HL-60 (cell line): ENCODE measurements around the gene AHCY.
A peak's percentile ranks its signal among the peaks of the same experiment; 100 is the strongest.

Experiments
- DNase-seq, 2 experiments: peaks; one replicate each; pipeline ENCODE4 v3.0.0-alpha.2; 2010 to 2020; ENCODE audit warnings: low read depth in 1 of 2, low spot score in 1 of 2
- H3K27ac ChIP-seq: fragments of 250-450 bp; sonication (Bioruptor Pico); replicated peaks from 2 replicates; pipeline ENCODE4 v1.5.1; 2020; ENCODE audit warnings: mild to moderate bottlenecking, moderate library complexity
- H3K27me3 ChIP-seq: fragments of 250-450 bp; sonication (Bioruptor Pico); 2 replicates; pipeline ENCODE4 v1.5.1; 2021; ENCODE audit warnings: mild to moderate bottlenecking, moderate library complexity; ENCODE audit not compliant: insufficient read depth, poor library complexity, severe bottlenecking
- H3K4me3 ChIP-seq: replicated peaks from 2 replicates; pipeline ENCODE4 v1.5.1; 2011; ENCODE audit warnings: mild to moderate bottlenecking, control low read depth, low read length; ENCODE audit not compliant: insufficient read depth
- CTCF ChIP-seq: IDR thresholded peaks from one replicate; pipeline ENCODE4 v1.5.1; 2011; ENCODE audit warnings: low read length, control low read depth, inconsistent platforms; ENCODE audit not compliant: insufficient read depth
- GABPA ChIP-seq: IDR thresholded peaks from 2 replicates; pipeline ENCODE4 v1.6.1; 2012; ENCODE audit warnings: low read depth
- POLR2AphosphoS5 ChIP-seq: IDR thresholded peaks from 2 replicates; pipeline ENCODE4 v1.6.1; 2012; ENCODE audit warnings: low read depth
- SPI1 ChIP-seq: IDR thresholded peaks from 2 replicates; pipeline ENCODE4 v1.6.1; 2012; ENCODE audit warnings: low read depth, mild to moderate bottlenecking, borderline replicate concordance
- TF ChIP-seq, protein P1 (sequence below): IDR thresholded peaks from 2 replicates; pipeline ENCODE4 v1.6.1; 2012; ENCODE audit warnings: low read depth; ENCODE audit not compliant: insufficient replicate concordance

The AHCY gene

DNA sequence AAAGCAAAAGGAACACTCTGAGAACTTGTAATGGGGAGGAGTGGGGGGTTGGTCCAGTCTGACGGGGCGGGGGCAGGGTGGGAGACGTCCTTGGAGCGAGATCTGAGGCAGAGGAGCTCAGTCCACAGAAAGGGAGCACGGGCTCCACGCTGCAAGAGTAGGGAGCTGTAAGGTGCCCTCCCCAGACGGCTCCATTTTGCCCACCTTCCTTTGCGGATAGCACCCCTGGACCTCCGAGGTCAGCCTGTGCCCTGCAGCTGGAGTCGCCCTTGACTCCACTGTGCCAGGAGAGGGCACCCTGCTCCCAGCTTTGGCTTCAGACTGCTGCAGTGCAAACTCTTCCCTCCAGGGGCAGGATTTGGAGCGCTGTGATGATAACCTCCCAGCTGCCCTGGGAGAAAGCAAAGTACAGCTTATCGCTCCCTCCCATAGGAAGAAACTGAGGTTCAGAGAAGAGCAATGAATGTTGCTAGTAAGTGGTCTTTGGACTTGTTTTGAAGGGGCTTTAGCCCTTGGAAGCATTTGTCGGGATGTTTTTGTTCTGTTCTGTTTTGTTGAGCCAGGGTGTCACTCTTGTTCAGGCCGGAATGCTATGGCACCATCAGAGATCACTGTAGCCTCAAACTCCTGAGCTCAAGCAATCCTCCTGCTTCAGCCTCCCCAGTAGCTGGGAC is 9.5 kb upstream of the AHCY start:
- H3K27ac ChIP-seq = no peak overlapping the region
- peak overlapping the region; percentile 24 for H3K4me3 ChIP-seq
- DNase-seq = peak; percentile 55 to 89

GRCh38 chr20:34312024-34312460 is 8.9 kb upstream of the AHCY start:
- no peak for TF ChIP-seq POLR2AphosphoS5
- no peak for TF ChIP-seq CTCF
- TF ChIP-seq GABPA = no peak
- TF ChIP-seq, protein P1, sequence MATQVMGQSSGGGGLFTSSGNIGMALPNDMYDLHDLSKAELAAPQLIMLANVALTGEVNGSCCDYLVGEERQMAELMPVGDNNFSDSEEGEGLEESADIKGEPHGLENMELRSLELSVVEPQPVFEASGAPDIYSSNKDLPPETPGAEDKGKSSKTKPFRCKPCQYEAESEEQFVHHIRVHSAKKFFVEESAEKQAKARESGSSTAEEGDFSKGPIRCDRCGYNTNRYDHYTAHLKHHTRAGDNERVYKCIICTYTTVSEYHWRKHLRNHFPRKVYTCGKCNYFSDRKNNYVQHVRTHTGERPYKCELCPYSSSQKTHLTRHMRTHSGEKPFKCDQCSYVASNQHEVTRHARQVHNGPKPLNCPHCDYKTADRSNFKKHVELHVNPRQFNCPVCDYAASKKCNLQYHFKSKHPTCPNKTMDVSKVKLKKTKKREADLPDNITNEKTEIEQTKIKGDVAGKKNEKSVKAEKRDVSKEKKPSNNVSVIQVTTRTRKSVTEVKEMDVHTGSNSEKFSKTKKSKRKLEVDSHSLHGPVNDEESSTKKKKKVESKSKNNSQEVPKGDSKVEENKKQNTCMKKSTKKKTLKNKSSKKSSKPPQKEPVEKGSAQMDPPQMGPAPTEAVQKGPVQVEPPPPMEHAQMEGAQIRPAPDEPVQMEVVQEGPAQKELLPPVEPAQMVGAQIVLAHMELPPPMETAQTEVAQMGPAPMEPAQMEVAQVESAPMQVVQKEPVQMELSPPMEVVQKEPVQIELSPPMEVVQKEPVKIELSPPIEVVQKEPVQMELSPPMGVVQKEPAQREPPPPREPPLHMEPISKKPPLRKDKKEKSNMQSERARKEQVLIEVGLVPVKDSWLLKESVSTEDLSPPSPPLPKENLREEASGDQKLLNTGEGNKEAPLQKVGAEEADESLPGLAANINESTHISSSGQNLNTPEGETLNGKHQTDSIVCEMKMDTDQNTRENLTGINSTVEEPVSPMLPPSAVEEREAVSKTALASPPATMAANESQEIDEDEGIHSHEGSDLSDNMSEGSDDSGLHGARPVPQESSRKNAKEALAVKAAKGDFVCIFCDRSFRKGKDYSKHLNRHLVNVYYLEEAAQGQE = no peak
- no peak for TF ChIP-seq SPI1
- peaks cover 9% of the 10 kb centered on the region for H3K27me3 ChIP-seq
- H3K27ac ChIP-seq = no peak overlapping the region
- no peak for DNase-seq
- no peak overlapping the region for H3K4me3 ChIP-seq

More for the DNA sequence above, 9.5 kb upstream of the AHCY start:
- TF ChIP-seq CTCF (peak; percentile 100), SPI1 (no peak)
- peaks cover 9% of the 10 kb centered on the region for H3K27me3 ChIP-seq

GRCh38 chr20:34311118-34312023 is 8.2 kb upstream of the AHCY start:
- DNase-seq = no peak
- no peak overlapping the region for H3K4me3 ChIP-seq

More at GRCh38 chr20:34311118-34312023, 8.2 kb upstream of the AHCY start:
- Histone ChIP-seq H3K27ac (no peak overlapping the region), H3K27me3 (peaks cover 9% of the 10 kb centered on the region)
- TF ChIP-seq, protein P1 = no peak
- TF ChIP-seq POLR2AphosphoS5 (no peak), GABPA (no peak), CTCF (no peak), SPI1 (no peak)
